H1 (cell line): ENCODE data around the gene HOXA11. TPM values are rescaled to one million over a fixed set of nuclear protein-coding genes. Genes with fewer than 3 reads are reported as not detected.

Source experiments
- SAP30 ChIP-seq: fragments of 300-600 bp; sonication (generic); IDR thresholded peaks from 2 replicates; pipeline ENCODE4 v1.7.1; 2012; ENCODE audit warnings: low read length, moderate library complexity, mild to moderate bottlenecking, inconsistent platforms; ENCODE audit not compliant: insufficient read depth, insufficient replicate concordance
- TAF7 ChIP-seq: optimal IDR thresholded peaks from 2 replicates; pipeline ENCODE3; 2011; ENCODE audit warnings: low read depth, mild to moderate bottlenecking, inconsistent platforms, low read length, moderate library complexity, borderline replicate concordance
- polyA plus RNA-seq, 7 experiments: library from polyadenylated mRNA; depleted of rRNA in 3 of 7; stranded (reverse) in 5 of 7; unstranded in 2 of 7; fragments of >200 nt in 5 of 7; fragments of 200-250 nt in 2 of 7; gene quantifications; 1 replicate in 5 of 7; 2 replicates in 1 of 7; 4 replicates in 1 of 7; pipeline versions ENCODE4 v1.2.1 to v1.2.3, GENCODE V29; 2011 to 2013; ENCODE audit warnings: missing spikeins in 2 of 7, mixed read lengths in 2 of 7
- total RNA-seq: library from RNA; stranded (reverse); fragmentation: NEBNext Ultra II Directional; extraction: Animal tissue kit (Norgen Biotek cat#: 25700); gene quantifications from 2 replicates; pipeline ENCODE4 v1.2.1, GENCODE V29; 2021

HOXA11 gene
- total and polyA plus RNA-seq, 2 of the 8 experiments (the other 6 are each of a cell fraction or from before 2014, with no cell fraction given) = not detected

DNA sequence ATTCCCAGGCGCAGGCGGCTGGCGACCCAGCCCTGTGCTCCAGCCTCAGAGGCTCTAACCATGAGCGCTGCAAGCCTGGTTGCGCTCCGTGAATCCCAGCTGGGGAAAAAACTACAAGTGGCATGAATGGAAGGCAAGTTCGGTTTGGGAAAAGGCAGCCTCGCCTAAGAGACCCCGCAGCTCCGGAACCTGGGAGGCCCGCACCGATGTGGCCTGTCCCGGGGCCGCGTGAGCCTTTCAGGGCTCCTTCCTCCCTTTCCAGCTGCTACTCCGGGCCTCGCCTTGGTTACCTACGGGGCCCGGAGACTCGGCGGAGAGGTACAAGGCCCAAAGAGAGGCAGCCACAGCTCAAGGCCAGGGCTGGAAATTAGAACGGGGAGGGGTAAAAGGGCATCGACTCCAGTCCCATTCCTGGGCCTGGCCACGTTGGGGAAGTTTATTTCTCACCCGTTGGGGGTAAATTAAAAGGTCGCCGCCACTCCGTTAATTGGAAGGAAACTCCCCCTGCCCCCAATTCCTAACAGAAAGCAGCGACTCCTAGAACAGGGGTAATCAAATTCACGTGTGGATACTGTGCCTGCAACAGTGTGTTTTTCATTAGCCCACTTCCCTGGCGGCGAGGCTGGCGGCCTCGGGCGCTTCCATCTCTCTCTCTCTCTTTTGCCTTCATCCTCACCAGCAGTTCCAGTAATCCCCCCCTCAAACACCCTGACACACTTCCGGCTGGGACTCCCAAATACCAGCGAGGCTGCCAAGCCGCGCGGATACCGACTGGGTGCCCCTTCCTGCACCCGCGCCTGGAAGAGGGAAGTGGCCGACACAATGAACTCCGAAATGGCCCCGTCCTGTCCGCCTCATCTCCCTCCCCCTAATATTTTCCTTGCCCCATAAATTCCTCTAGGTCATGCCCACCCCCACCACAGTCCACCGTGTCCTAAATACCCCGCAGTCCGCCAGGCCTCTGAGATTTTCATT is 18.2 kb downstream of the HOXA11 start (continued):
- TF ChIP-seq SAP30 = no peak
- TF ChIP-seq TAF7 = no peak
- TF ChIP-seq, all 59 proteins: peak for 4
